ENCODE results near the gene STK32C.

- TF ChIP-seq EZH2 (IDR thresholded peaks at IDR 0.05; ENCODE audit: insufficient read depth, poor library complexity, severe bottlenecking) (no peak), EZH2phosphoT487 (IDR thresholded peaks at IDR 0.05; ENCODE audit: insufficient read depth, low read depth) (no peak)
These were observed 94.9 kb downstream of the STK32C start for GRCh38 chr10:132212816-132213215.

Measured in GM23248 (cell line).